GM21737 (cell line): Measurements from ENCODE around the gene IZUMO4.

Experiments used
- ATAC-seq: cut with Tn5 transposase; IDR thresholded peaks from one replicate; pipeline ENCODE4 v1.9.1; 2021; ENCODE audit warnings: mild to moderate bottlenecking, moderate library complexity; ENCODE audit not compliant: unreplicated experiment

Gene IZUMO4

GRCh38 chr19:2058570-2059421 lies 37.9 kb upstream of the IZUMO4 start:
- no peak for ATAC-seq

- no peak for ATAC-seq
Measured at GRCh38 chr19:2059422-2060201, 37.1 kb upstream of the IZUMO4 start.

- peak; percentile 16 for ATAC-seq
Measured at GRCh38 chr19:2060884-2061494, 35.7 kb upstream of the IZUMO4 start.

GRCh38 chr19:2061495-2062388 lies 35.0 kb upstream of the IZUMO4 start:
- ATAC-seq, result peak; percentile 63

- ATAC-seq, result no peak
Measured at GRCh38 chr19:2062389-2062729, 34.4 kb upstream of the IZUMO4 start.

- no peak for ATAC-seq
Measured at GRCh38 chr19:2062770-2063169, 33.9 kb upstream of the IZUMO4 start.

GRCh38 chr19:2063824-2064223 lies 32.9 kb upstream of the IZUMO4 start:
- no peak for ATAC-seq

GRCh38 chr19:2064395-2064787 lies 32.3 kb upstream of the IZUMO4 start:
- ATAC-seq, result no peak

- no peak for ATAC-seq
Measured at GRCh38 chr19:2064788-2065524, 31.8 kb upstream of the IZUMO4 start.

- no peak for ATAC-seq
Measured at GRCh38 chr19:2070436-2070827, 26.3 kb upstream of the IZUMO4 start.

- no peak for ATAC-seq
Measured at GRCh38 chr19:2070986-2071673, 25.6 kb upstream of the IZUMO4 start.

GRCh38 chr19:2072757-2073551 lies 23.8 kb upstream of the IZUMO4 start:
- no peak for ATAC-seq

- ATAC-seq, result no peak
Measured at GRCh38 chr19:2076526-2076944, 20.2 kb upstream of the IZUMO4 start.

GRCh38 chr19:2077398-2077797 lies 19.3 kb upstream of the IZUMO4 start:
- no peak for ATAC-seq

- ATAC-seq, result no peak
Measured at GRCh38 chr19:2077833-2078619, 18.7 kb upstream of the IZUMO4 start.

- ATAC-seq, result no peak
Measured at GRCh38 chr19:2079076-2079864, 17.4 kb upstream of the IZUMO4 start.

- ATAC-seq, result no peak
Measured at GRCh38 chr19:2079865-2080301, 16.8 kb upstream of the IZUMO4 start.
